HCT116 (cell line): ENCODE measurements around the gene KBTBD3. TPM values are rescaled to one million over a fixed set of nuclear protein-coding genes. Genes with fewer than 3 reads are reported as not detected.
A peak's percentile ranks its signal among the peaks of the same experiment; 100 is the strongest.

ENCODE experiments used
- ATAC-seq: fragments of 200-7000 bp; cut with Tn5 transposase; 2 replicates; pipeline ENCODE4 v1.9.1; 2020; ENCODE audit warnings: mild to moderate bottlenecking, moderate library complexity
- BruUV-seq: library from RNA; stranded (reverse); fragments of 400-500 nt; replicated peaks from 2 replicates; lab custom pipeline; 2021; lab: Mats Ljungman, UMichigan
- CTCF ChIA-PET: fragments of 300-600 bp; sonication (Branson Sonifier 250); formaldehyde crosslinking; loops from one replicate; lab custom pipeline; 2021; ENCODE audit warnings: antibody characterized with exemption; lab: Charles Lee
- POLR2A ChIA-PET: fragments of 300-600, 350-600 bp; sonication (Branson Sonifier 250); formaldehyde crosslinking; loops from one replicate; lab custom pipeline; 2021; ENCODE audit warnings: antibody characterized with exemption; lab: Charles Lee
- RAD21 ChIA-PET, 2 experiments: fragments of 300-600 bp; sonication (Branson Sonifier 250); formaldehyde crosslinking; loops; one replicate each; lab custom pipeline; 2023; ENCODE audit warnings: low total read pairs in 2 of 2; ENCODE audit not compliant: uncharacterized antibody in 2 of 2, unreplicated experiment in 2 of 2, low non-redundant PET in 1 of 2; lab: Charles Lee
- DNase-seq: peaks from one replicate; pipeline ENCODE4 v3.0.0-alpha.2; 2010; ENCODE audit warnings: low read depth, low spot score
- H2AFZ ChIP-seq: fragments of 200-600 bp; shearing (Covaris generic), sonication (generic); 2 replicates; pipeline ENCODE4 v1.6.1; 2017; ENCODE audit warnings: low read depth, mixed run types, mixed read lengths, antibody characterized with exemption, low read length; ENCODE audit not compliant: poor library complexity, severe bottlenecking
- H3K27ac ChIP-seq: 2 replicates; pipeline ENCODE4 v1.5.1; 2012; ENCODE audit warnings: low read depth, low read length
- H3K27me3 ChIP-seq: fragments of 200-600 bp; sonication (generic); 2 replicates; pipeline ENCODE4 v1.6.1; 2016; ENCODE audit warnings: mixed run types, low read length, mixed read lengths; ENCODE audit not compliant: insufficient read depth
- H3K36me3 ChIP-seq, 2 experiments: fragments of 200-500 bp in 1 of 2; fragments of 200-600 bp in 1 of 2; sonication (Bioruptor generic) in 1 of 2; sonication (generic) in 1 of 2; 2 replicates each; pipeline versions ENCODE4 v1.5.1 to v1.6.1; 2014 to 2016; ENCODE audit warnings: low read length in 2 of 2, inconsistent platforms in 1 of 2, mixed read lengths in 1 of 2, mixed run types in 1 of 2; ENCODE audit not compliant: insufficient read depth in 2 of 2, control insufficient read depth in 1 of 2
- H3K4me1 ChIP-seq, 2 experiments: fragments of 200-600 bp in 1 of 2; sonication (generic) in 1 of 2; 2 replicates each; pipeline versions ENCODE4 v1.5.1 to v1.6.1; 2012 to 2017; ENCODE audit warnings: low read length in 2 of 2, inconsistent platforms in 1 of 2, mild to moderate bottlenecking in 1 of 2, mixed read lengths in 1 of 2, mixed run types in 1 of 2, moderate library complexity in 1 of 2; ENCODE audit not compliant: insufficient read depth in 2 of 2, control insufficient read depth in 1 of 2
- H3K4me2 ChIP-seq: fragments of 200-600 bp; sonication (generic); 2 replicates; pipeline ENCODE4 v1.6.1; 2017; ENCODE audit warnings: mixed run types, low read length, mixed read lengths
- H3K4me3 ChIP-seq, 2 experiments: fragments of 200-600 bp in 1 of 2; sonication (generic) in 1 of 2; replicated peaks in 1 of 2; 2 replicates each; pipeline ENCODE4 v1.5.1; 2011 to 2016; ENCODE audit warnings: low read length in 2 of 2, control low read depth in 1 of 2, low read depth in 1 of 2, mild to moderate bottlenecking in 1 of 2, mixed read lengths in 1 of 2, mixed run types in 1 of 2
- H3K79me2 ChIP-seq: fragments of 200-600 bp; sonication (generic); 2 replicates; pipeline ENCODE4 v1.6.1; 2017; ENCODE audit warnings: mild to moderate bottlenecking, mixed run types, low read length, moderate library complexity, mixed read lengths; ENCODE audit not compliant: insufficient read depth
- H3K9ac ChIP-seq: fragments of 200-600 bp; sonication (generic); 2 replicates; pipeline ENCODE4 v1.6.1; 2016; ENCODE audit warnings: low read length, mixed read lengths
- H3K9me2 ChIP-seq: fragments of 200-600 bp; sonication (generic), shearing (Covaris generic); 2 replicates; pipeline ENCODE4 v1.6.1; 2017; ENCODE audit warnings: mixed run types, mild to moderate bottlenecking, moderate library complexity; ENCODE audit not compliant: insufficient read depth
- H3K9me3 ChIP-seq, 2 experiments: fragments of 200-500 bp in 1 of 2; fragments of 200-600 bp in 1 of 2; sonication (Bioruptor generic) in 1 of 2; sonication (generic) in 1 of 2; 2 replicates each; pipeline ENCODE4 v1.6.1; 2014 to 2017; ENCODE audit warnings: low read length in 2 of 2, mixed read lengths in 2 of 2, inconsistent platforms in 1 of 2, low read depth in 1 of 2, mild to moderate bottlenecking in 1 of 2, mixed run types in 1 of 2, moderate library complexity in 1 of 2; ENCODE audit not compliant: control insufficient read depth in 1 of 2, insufficient read depth in 1 of 2
- H4K20me1 ChIP-seq: fragments of 200-600 bp; sonication (generic), shearing (Covaris generic); 2 replicates; pipeline ENCODE4 v1.6.1; 2017; ENCODE audit warnings: mixed run types, mild to moderate bottlenecking, moderate library complexity; ENCODE audit not compliant: insufficient read depth
- EZH2 ChIP-seq: fragments of 200-600 bp; sonication (generic); IDR thresholded peaks from 2 replicates; pipeline ENCODE4 v1.6.1; 2017; ENCODE audit warnings: antibody characterized with exemption, mixed run types
- EZH2phosphoT487 ChIP-seq: fragments of 200-600 bp; IDR thresholded peaks from 2 replicates; pipeline ENCODE4 v1.6.1; 2018; ENCODE audit warnings: antibody characterized with exemption, borderline replicate concordance
- POLR2A ChIP-seq: IDR thresholded peaks from 2 replicates; pipeline ENCODE4 v1.7.0; 2011; ENCODE audit warnings: borderline replicate concordance; ENCODE audit not compliant: insufficient read depth, insufficient read length; ENCODE audit errors: extremely low read depth
- ZBTB33 ChIP-seq: IDR thresholded peaks from 2 replicates; pipeline ENCODE4 v1.6.1; 2011; ENCODE audit warnings: mild to moderate bottlenecking, low read length, moderate library complexity; ENCODE audit not compliant: insufficient replicate concordance; ENCODE audit errors: extremely low read depth
- intact Hi-C: fragments of 100-400 bp; cut with micrococcal nuclease; formaldehyde crosslinking; loops from 2 replicates; pipeline ENCODE4 v1.10.0; 2022
- total RNA-seq: library from RNA; stranded (reverse); gene quantifications from one replicate; pipeline ENCODE4 v1.2.1, GENCODE V29; 2021; ENCODE audit not compliant: unreplicated experiment

Gene KBTBD3
- total RNA-seq, 1 experiment from 2014 or later: 10.4 TPM

GRCh38 chr11:106076171-106076918, 802 bp downstream of the KBTBD3 start:
- H3K4me3 ChIP-seq: peak overlapping the region; percentile 80 to 95
- H3K4me2 ChIP-seq: peak overlapping the region; percentile 78
- no peaks in the 10 kb centered on the region for H3K27me3 ChIP-seq
- peak overlapping the region; percentile 35 for H3K27ac ChIP-seq
- H3K9me2 ChIP-seq: no peaks in the 10 kb centered on the region
- H2AFZ ChIP-seq: peak overlapping the region; percentile 4
- no peak for DNase-seq
- peak overlapping the region; percentile 58 for H3K9ac ChIP-seq
- peaks cover 6 to 11% of the 10 kb centered on the region in 2 experiments; a peak in 2 of 4 replicates for H3K4me1 ChIP-seq
- RAD21 ChIA-PET: no interaction called here
- POLR2A ChIA-PET: interaction anchor here (0.9 to 1.0 kb wide), 2 partner anchors 9 to 14 kb away, joined by 3 read pairs; no protein-coding TSS in a partner anchor
- BruUV-seq: no TSS peak
- peaks cover 38% of the 10 kb centered on the region for H3K79me2 ChIP-seq
- H3K36me3 ChIP-seq: peaks cover 10 to 15% of the 10 kb centered on the region in 2 experiments
- intact Hi-C loops: loop anchor here (2.0 kb wide), 1 partner anchor 54 kb away; the partner anchor contains the start of gene MSANTD4
- ATAC-seq: no peak
- no peaks in the 10 kb centered on the region for H4K20me1 ChIP-seq
- H3K9me3 ChIP-seq: no peaks in the 10 kb centered on the region
- CTCF ChIA-PET: interaction anchor here (1.4 kb wide), 1 partner anchor 214 kb away, joined by 5 read pairs; no protein-coding TSS in a partner anchor
- TF ChIP-seq ZBTB33: no peak
- TF ChIP-seq POLR2A: peak; percentile 48

DNA sequence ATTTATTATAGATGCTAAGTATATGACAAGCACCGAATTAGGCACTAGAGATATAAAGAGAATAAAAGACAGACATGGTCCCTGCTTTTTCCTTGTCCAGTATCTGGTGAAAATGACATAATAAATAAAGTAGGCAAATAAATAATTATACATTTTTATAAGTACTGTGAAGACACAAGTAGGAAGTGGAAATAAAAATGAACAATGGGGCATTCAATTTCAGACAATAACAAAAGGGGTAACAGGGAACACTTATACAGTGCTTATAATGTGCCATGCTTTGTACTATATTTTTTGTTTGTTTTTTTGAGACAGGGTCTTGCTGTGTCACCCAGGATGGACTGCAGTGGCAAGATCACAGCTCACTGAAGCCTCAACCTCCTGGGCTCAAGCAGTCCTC, 4.3 kb downstream of the KBTBD3 start:
- Histone ChIP-seq H3K36me3 (no peaks in the 10 kb centered on the region), H3K9me2 (no peaks in the 10 kb centered on the region), H3K27me3 (no peaks in the 10 kb centered on the region), H3K4me3 (no peak overlapping the region), H3K9ac (no peak overlapping the region), H2AFZ (no peak overlapping the region), H3K79me2 (peaks cover 2% of the 10 kb centered on the region), H3K27ac (no peak overlapping the region), H4K20me1 (no peaks in the 10 kb centered on the region), H3K4me1 (peaks cover 3 to 7% of the 10 kb centered on the region in 2 experiments; a peak in 2 of 4 replicates), H3K9me3 (no peaks in the 10 kb centered on the region), H3K4me2 (no peak overlapping the region)
- DNase-seq (no peak), ATAC-seq (no peak)
- CTCF ChIA-PET: interaction anchor here (0.6 kb wide), 1 partner anchor 188 kb away, joined by 3 read pairs; no protein-coding TSS in a partner anchor
- BruUV-seq: no TSS peak
- TF ChIP-seq EZH2: no peak
- TF ChIP-seq EZH2phosphoT487: no peak
- POLR2A ChIA-PET: no interaction called here
- RAD21 ChIA-PET: no interaction called here
- intact Hi-C loops: no loop called here
